B cell (primary cell): ENCODE results near the gene VAMP1. TPM values are rescaled to one million over a fixed set of nuclear protein-coding genes. Genes with fewer than 3 reads are reported as not detected.
A peak's percentile ranks its signal among the peaks of the same experiment; 100 is the strongest.

Experiments
- ATAC-seq: fragments of 200-7000 bp; cut with Tn5 transposase; one replicate; pipeline ENCODE4 v1.10.0; 2021; ENCODE audit warnings: low read depth, mild to moderate bottlenecking, moderate number of reproducible peaks, moderate library complexity
- CTCF ChIA-PET: fragments of 350-600 bp; sonication (Branson Sonifier 250); formaldehyde crosslinking; loops from one replicate; lab custom pipeline; 2021; ENCODE audit warnings: antibody characterized with exemption, inconsistent platforms; lab: Charles Lee
- POLR2A ChIA-PET: fragments of 350-600 bp; sonication (Branson Sonifier 250); formaldehyde crosslinking; loops from one replicate; lab custom pipeline; 2021; ENCODE audit warnings: antibody characterized with exemption; lab: Charles Lee
- DNase-seq: peaks from one replicate; pipeline ENCODE4 v3.0.0; 2013
- H2AFZ ChIP-seq: 2 replicates; pipeline ENCODE4 v1.6.1; 2012; ENCODE audit warnings: mild to moderate bottlenecking, low read depth, low read length; ENCODE audit not compliant: insufficient read depth, poor library complexity, severe bottlenecking
- H3K27ac ChIP-seq, 2 donors: 1 replicate in 1 of 2; 2 replicates in 1 of 2; pipeline ENCODE4 v1.5.1; 2012 to 2013; ENCODE audit warnings: low read length in 2 of 2, mild to moderate bottlenecking in 2 of 2, moderate library complexity in 1 of 2
- H3K27me3 ChIP-seq, 4 experiments: fragments of 200-600 bp in 1 of 4; sonication (generic) in 1 of 4; replicated peaks in 1 of 4; 1 replicate in 2 of 4; 2 replicates in 2 of 4; pipeline versions ENCODE4 v1.6.1 to v1.7.0; 2013 to 2016; ENCODE audit warnings: low read length in 3 of 4, mild to moderate bottlenecking in 2 of 4, mixed read lengths in 1 of 4, moderate library complexity in 1 of 4; ENCODE audit not compliant: insufficient read depth in 4 of 4, control insufficient read depth in 3 of 4; ENCODE audit errors: control extremely low read depth in 1 of 4
- H3K36me3 ChIP-seq, 2 experiments: replicated peaks in 1 of 2; 1 replicate in 1 of 2; 2 replicates in 1 of 2; pipeline versions ENCODE4 v1.6.1 to v1.7.1; 2013; ENCODE audit warnings: low read length in 1 of 2; ENCODE audit not compliant: insufficient read depth in 2 of 2, control insufficient read depth in 1 of 2; ENCODE audit errors: control extremely low read depth in 1 of 2, extremely low read depth in 1 of 2
- H3K4me1 ChIP-seq, 2 donors: fragments of 200-600 bp in 1 of 2; sonication (generic) in 1 of 2; 1 replicate in 1 of 2; 2 replicates in 1 of 2; pipeline versions ENCODE4 v1.5.1 to v1.6.1; 2013 to 2017; ENCODE audit warnings: low read length in 2 of 2; ENCODE audit not compliant: control insufficient read depth in 2 of 2, insufficient read depth in 2 of 2
- H3K4me2 ChIP-seq: replicated peaks from 2 replicates; pipeline ENCODE3; 2012; ENCODE audit warnings: mild to moderate bottlenecking, low read depth, low read length; ENCODE audit not compliant: poor library complexity, severe bottlenecking
- H3K4me3 ChIP-seq, 5 experiments: fragments of 200-600 bp in 1 of 5; sonication (generic) in 1 of 5; 1 replicate in 3 of 5; 2 replicates in 2 of 5; pipeline versions ENCODE4 v1.5.1 to v1.7.0; 2011 to 2016; ENCODE audit warnings: low read length in 4 of 5, mild to moderate bottlenecking in 4 of 5, low read depth in 2 of 5, control low read depth in 1 of 5, moderate library complexity in 1 of 5; ENCODE audit not compliant: insufficient read depth in 1 of 5; ENCODE audit errors: control extremely low read depth in 1 of 5, extremely low read depth in 1 of 5
- H3K79me2 ChIP-seq: fragments of 200-600 bp; sonication (generic); one replicate; pipeline ENCODE4 v1.6.0; 2016; ENCODE audit warnings: low read length; ENCODE audit not compliant: control insufficient read depth, insufficient read depth
- H3K9ac ChIP-seq: fragments of 200-600 bp; sonication (generic); 2 replicates; pipeline ENCODE4 v1.6.1; 2017; ENCODE audit warnings: mild to moderate bottlenecking, low read length, moderate library complexity
- H3K9me3 ChIP-seq, 3 donors: one replicate each; pipeline versions ENCODE4 v1.6.1 to v1.7.1; 2013; ENCODE audit warnings: low read length in 2 of 3; ENCODE audit not compliant: control insufficient read depth in 2 of 3, insufficient read depth in 1 of 3; ENCODE audit errors: control extremely low read depth in 1 of 3
- H4K20me1 ChIP-seq: 2 replicates; pipeline ENCODE4 v1.6.0; 2012; ENCODE audit warnings: mild to moderate bottlenecking, low read length; ENCODE audit not compliant: insufficient read depth, control insufficient read depth, poor library complexity, severe bottlenecking
- H3K27ac Mint-ChIP-seq: one replicate; pipeline ENCODE4 v1.8.0; 2021; ENCODE audit warnings: mixed read lengths
- H3K27me3 Mint-ChIP-seq: one replicate; pipeline ENCODE4 v1.8.0; 2021; ENCODE audit warnings: mixed read lengths
- H3K4me1 Mint-ChIP-seq: one replicate; pipeline ENCODE4 v1.8.0; 2021; ENCODE audit warnings: mixed read lengths
- H3K4me3 Mint-ChIP-seq: one replicate; pipeline ENCODE4 v1.8.0; 2021; ENCODE audit warnings: mixed read lengths
- H3K9me3 Mint-ChIP-seq: one replicate; pipeline ENCODE4 v1.8.0; 2022; ENCODE audit warnings: mixed read lengths; ENCODE audit not compliant: insufficient read depth
- EZH2 ChIP-seq: IDR thresholded peaks from 2 replicates; pipeline ENCODE4 v1.6.1; 2012; ENCODE audit warnings: borderline replicate concordance, low read depth, mild to moderate bottlenecking, moderate library complexity, low read length; ENCODE audit not compliant: insufficient read depth, poor library complexity, severe bottlenecking
- WGBS: methylation state at CpG from one replicate; pipeline ENCODE4 v1.1.5; 2013; ENCODE audit warnings: missing lambda C conversion rate; ENCODE audit not compliant: insufficient coverage; 5-methylcytosine and 5-hydroxymethylcytosine counted together
- intact Hi-C: fragments of 100-400 bp; cut with micrococcal nuclease; formaldehyde crosslinking; loops from one replicate; pipeline ENCODE4 v1.10.0; 2022
- polyA plus RNA-seq: library from polyadenylated mRNA; depleted of rRNA; stranded (reverse); fragments of >200 nt; gene quantifications from 2 replicates; pipeline ENCODE4 v1.2.3, GENCODE V29; 2012
- total RNA-seq, 2 donors: library from RNA; stranded (reverse); fragments of 120-200 nt in 1 of 2; gene quantifications; 1 replicate in 1 of 2; 2 replicates in 1 of 2; pipeline versions ENCODE4 v1.2.3 to v1.2.4, GENCODE V29; 2013 to 2022
- TF ChIP-seq, protein P1 (sequence below): fragments of 200-600 bp; IDR thresholded peaks from one replicate; pipeline ENCODE4 v1.8.0; 2022; ENCODE audit warnings: antibody characterized with exemption, mild to moderate bottlenecking

The VAMP1 gene
- total and polyA plus RNA-seq, 2 donors (not counting 1 experiment from before 2014, with no cell fraction given), result 62.4 to 98.9 TPM

DNA sequence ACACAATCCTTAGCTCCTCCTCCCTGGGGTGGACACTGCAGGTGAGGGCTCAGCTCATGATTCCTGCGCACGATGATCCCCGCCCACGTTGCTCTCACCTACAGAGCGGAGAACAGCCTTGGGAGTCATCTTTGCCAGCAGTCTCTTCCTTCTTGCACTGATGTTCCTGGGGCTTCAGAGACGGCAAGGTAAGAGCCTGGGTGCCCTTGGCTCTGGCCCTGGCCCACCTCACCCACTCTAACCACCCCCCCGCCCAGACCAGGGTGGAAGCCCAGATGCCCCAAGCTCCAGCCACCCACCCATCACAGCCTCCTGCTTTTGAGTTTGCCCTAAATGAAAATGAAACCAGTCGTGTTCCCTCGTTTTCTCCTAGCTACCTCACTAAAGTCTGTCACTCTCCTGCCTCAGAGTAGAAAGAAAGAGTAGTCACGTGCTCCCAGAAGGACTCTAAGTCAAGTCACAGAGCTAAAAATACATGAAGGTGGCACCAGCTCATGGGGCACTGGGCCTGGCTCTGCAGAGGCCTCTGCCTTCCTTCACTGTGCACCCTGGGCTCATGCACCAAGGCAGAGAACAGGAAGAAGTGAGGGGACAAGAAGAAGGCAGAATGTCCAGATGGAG, 9.6 kb downstream of the VAMP1 start:
- ATAC-seq, result no peak
- no peak for DNase-seq
- peaks cover 2% of the 10 kb centered on the region for H4K20me1 ChIP-seq
- H3K27me3 Mint-ChIP-seq, result no peaks in the 10 kb centered on the region
- H3K4me1 ChIP-seq, result peaks cover 64 to 85% of the 10 kb centered on the region in 2 donors
- no peaks in the 10 kb centered on the region for H3K9me3 Mint-ChIP-seq
- peak overlapping the region; percentile 98 for H3K27ac Mint-ChIP-seq
- peak overlapping the region; percentile 89 to 93 for H3K27ac ChIP-seq
- intact Hi-C loops, result loop anchor here (1.0 to 10.0 kb wide), 2 partner anchors 9 to 126 kb away; partner anchors contain the start of gene TAPBPL
- H3K9ac ChIP-seq, result peak overlapping the region; percentile 14
- ChIA-PET POLR2A (interaction anchor here (0.5 to 4.8 kb wide), 9 partner anchors 9 to 154 kb away, joined by 3 to 72 read pairs (median 9); partner anchors contain the start of genes CD27, MRPL51, TAPBPL and VAMP1), CTCF (interaction anchor here (1.1 to 8.9 kb wide), 10 partner anchors 9 to 78 kb away, joined by 3 to 383 read pairs (median 11); partner anchors contain the start of genes CD27, MRPL51, TAPBPL and VAMP1)
- H3K4me3 ChIP-seq, result peak overlapping the region in 2 of 5 experiments; percentile 20 to 23
- peaks cover 82% of the 10 kb centered on the region for H3K4me1 Mint-ChIP-seq
- peak overlapping the region; percentile 72 for H3K4me3 Mint-ChIP-seq
- H3K27me3 ChIP-seq, result no peaks in the 10 kb centered on the region
- H3K79me2 ChIP-seq, result peaks cover 44% of the 10 kb centered on the region
- no peaks in the 10 kb centered on the region for H3K9me3 ChIP-seq
- H2AFZ ChIP-seq, result no peak overlapping the region
- H3K4me2 ChIP-seq, result peak overlapping the region; percentile 71
- 67% methylated on average over 9 of the region's 10 CpGs for WGBS
- TF ChIP-seq, protein P1, sequence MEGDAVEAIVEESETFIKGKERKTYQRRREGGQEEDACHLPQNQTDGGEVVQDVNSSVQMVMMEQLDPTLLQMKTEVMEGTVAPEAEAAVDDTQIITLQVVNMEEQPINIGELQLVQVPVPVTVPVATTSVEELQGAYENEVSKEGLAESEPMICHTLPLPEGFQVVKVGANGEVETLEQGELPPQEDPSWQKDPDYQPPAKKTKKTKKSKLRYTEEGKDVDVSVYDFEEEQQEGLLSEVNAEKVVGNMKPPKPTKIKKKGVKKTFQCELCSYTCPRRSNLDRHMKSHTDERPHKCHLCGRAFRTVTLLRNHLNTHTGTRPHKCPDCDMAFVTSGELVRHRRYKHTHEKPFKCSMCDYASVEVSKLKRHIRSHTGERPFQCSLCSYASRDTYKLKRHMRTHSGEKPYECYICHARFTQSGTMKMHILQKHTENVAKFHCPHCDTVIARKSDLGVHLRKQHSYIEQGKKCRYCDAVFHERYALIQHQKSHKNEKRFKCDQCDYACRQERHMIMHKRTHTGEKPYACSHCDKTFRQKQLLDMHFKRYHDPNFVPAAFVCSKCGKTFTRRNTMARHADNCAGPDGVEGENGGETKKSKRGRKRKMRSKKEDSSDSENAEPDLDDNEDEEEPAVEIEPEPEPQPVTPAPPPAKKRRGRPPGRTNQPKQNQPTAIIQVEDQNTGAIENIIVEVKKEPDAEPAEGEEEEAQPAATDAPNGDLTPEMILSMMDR, result no peak
- TF ChIP-seq EZH2, result no peak
- H3K36me3 ChIP-seq, result peaks cover 5 to 80% of the 10 kb centered on the region in 2 experiments

DNA sequence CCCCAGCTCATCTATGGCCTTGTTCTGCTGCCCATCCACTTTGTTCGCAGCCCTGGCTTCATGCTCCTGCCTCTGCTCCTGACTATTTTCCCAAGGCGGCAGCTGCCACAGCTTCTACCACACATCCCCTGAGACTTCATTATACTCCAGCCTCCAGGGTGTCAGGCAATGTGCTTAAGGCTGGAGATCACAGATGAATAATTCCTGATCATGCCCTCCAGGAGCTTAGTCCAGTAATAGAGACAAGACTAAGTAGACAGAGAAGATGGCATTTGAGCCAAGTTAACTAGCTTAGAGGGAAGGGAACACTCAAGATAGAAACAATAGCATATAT, 11.5 kb downstream of the VAMP1 start:
- H3K9me3 Mint-ChIP-seq, result no peaks in the 10 kb centered on the region
- H3K27me3 Mint-ChIP-seq, result no peaks in the 10 kb centered on the region
- Histone ChIP-seq H3K27ac (peak overlapping the region in 1 of 2 donors; percentile 72), H3K4me1 (peaks cover 58 to 74% of the 10 kb centered on the region in 2 donors), H4K20me1 (no peaks in the 10 kb centered on the region), H3K9me3 (no peaks in the 10 kb centered on the region), H3K4me2 (no peak overlapping the region), H3K79me2 (peaks cover 52% of the 10 kb centered on the region), H3K36me3 (peaks cover 4 to 80% of the 10 kb centered on the region in 2 experiments), H3K27me3 (no peaks in the 10 kb centered on the region), H3K4me3 (no peak overlapping the region), H3K9ac (no peak overlapping the region), H2AFZ (no peak overlapping the region)
- POLR2A ChIA-PET, result interaction anchor here (0.5 to 4.8 kb wide), 4 partner anchors 7 to 33 kb away, joined by 6 to 72 read pairs (median 31); partner anchors contain the start of genes CD27 and VAMP1
- intact Hi-C loops, result no loop called here
- no peak for TF ChIP-seq EZH2
- TF ChIP-seq, protein P1, result no peak
- H3K27ac Mint-ChIP-seq, result peak overlapping the region; percentile 88
- CTCF ChIA-PET, result interaction anchor here (8.4 to 8.9 kb wide), 2 partner anchors 14 to 34 kb away, joined by 115 to 383 read pairs; partner anchors contain the start of gene CD27
- WGBS, result 100% methylated on average over 1 of the region's 2 CpGs
- peaks cover 74% of the 10 kb centered on the region for H3K4me1 Mint-ChIP-seq
- ATAC-seq, result no peak
- no peak for DNase-seq
- peak overlapping the region; percentile 54 for H3K4me3 Mint-ChIP-seq
